ENCODE results near the gene IL16.

IL16 gene

DNA sequence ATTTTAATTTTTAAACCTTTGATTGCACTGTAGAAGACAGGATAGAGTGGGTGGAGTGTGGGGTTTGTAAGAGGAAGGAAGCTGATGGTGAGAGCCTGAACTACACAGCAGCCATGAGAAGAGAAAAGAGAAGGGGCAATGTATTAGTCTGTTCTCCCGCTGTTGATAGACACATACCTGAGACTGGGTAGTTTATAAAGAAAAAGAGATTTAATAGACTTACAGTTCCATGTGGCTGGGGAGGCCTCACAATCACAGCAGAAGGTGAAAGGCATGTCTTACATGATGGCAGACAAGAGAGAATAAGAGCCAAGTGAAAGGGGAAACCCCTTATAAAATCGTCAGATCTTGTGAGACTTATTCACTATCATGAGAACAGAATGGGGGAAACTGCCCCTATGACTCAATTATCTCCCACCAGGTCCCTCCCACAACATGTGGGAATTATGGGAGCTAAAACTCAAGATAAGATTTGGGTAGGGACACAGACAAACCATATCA lies 90.0 kb downstream of the IL16 start:
- CTCF ChIA-PET: interaction anchor here (1.2 kb wide), 1 partner anchor 8 kb away, joined by 4 read pairs; no protein-coding TSS in a partner anchor
- TF ChIP-seq SP1 (IDR thresholded peaks at IDR 0.05) (no peak), ZNF384 (IDR thresholded peaks at IDR 0.05) (no peak), L3MBTL2 (conservative IDR thresholded peaks at IDR 0.05) (no peak), FOXM1 (IDR thresholded peaks at IDR 0.05; ENCODE audit: borderline replicate concordance) (no peak), SUZ12 (IDR thresholded peaks at IDR 0.05) (no peak), TARDBP (IDR thresholded peaks at IDR 0.05) (no peak)
- POLR2A ChIA-PET: no interaction called here
- DNase-seq (ENCODE audit: extremely low spot score): no peak

- CTCF ChIA-PET: interaction anchor here (1.2 kb wide), 1 partner anchor 10 kb away, joined by 4 read pairs; no protein-coding TSS in a partner anchor
- TF ChIP-seq, protein P1, sequence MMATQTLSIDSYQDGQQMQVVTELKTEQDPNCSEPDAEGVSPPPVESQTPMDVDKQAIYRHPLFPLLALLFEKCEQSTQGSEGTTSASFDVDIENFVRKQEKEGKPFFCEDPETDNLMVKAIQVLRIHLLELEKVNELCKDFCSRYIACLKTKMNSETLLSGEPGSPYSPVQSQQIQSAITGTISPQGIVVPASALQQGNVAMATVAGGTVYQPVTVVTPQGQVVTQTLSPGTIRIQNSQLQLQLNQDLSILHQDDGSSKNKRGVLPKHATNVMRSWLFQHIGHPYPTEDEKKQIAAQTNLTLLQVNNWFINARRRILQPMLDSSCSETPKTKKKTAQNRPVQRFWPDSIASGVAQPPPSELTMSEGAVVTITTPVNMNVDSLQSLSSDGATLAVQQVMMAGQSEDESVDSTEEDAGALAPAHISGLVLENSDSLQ (IDR thresholded peaks at IDR 0.05): no peak
- TF ChIP-seq LEF1 (IDR thresholded peaks at IDR 0.05; ENCODE audit: borderline replicate concordance) (no peak), FOXA1 (IDR thresholded peaks at IDR 0.05) (no peak), NFRKB (IDR thresholded peaks at IDR 0.05) (no peak), SUZ12 (IDR thresholded peaks at IDR 0.05) (no peak), ZNF384 (IDR thresholded peaks at IDR 0.05) (no peak), SP1 (IDR thresholded peaks at IDR 0.05) (no peak), FOXK2 (IDR thresholded peaks at IDR 0.05) (no peak), ELF4 (IDR thresholded peaks at IDR 0.05) (no peak), CTBP1 (IDR thresholded peaks at IDR 0.05; ENCODE audit: borderline replicate concordance) (no peak), L3MBTL2 (conservative IDR thresholded peaks at IDR 0.05) (no peak), FOXM1 (IDR thresholded peaks at IDR 0.05; ENCODE audit: borderline replicate concordance) (no peak), TARDBP (IDR thresholded peaks at IDR 0.05) (no peak), HDGF (IDR thresholded peaks at IDR 0.05; ENCODE audit: borderline replicate concordance) (no peak), ARNT (IDR thresholded peaks at IDR 0.05) (no peak), BHLHE40 (IDR thresholded peaks at IDR 0.05; ENCODE audit: borderline replicate concordance) (no peak)
- POLR2A ChIA-PET: no interaction called here
- no peak for DNase-seq (ENCODE audit: extremely low spot score)
Observed at GRCh38 chr15:81288040-81288439, 91.4 kb downstream of the IL16 start.

- no peak for DNase-seq (ENCODE audit: extremely low spot score)
- POLR2A ChIA-PET: no interaction called here
- TF ChIP-seq SP1 (IDR thresholded peaks at IDR 0.05) (no peak), TARDBP (IDR thresholded peaks at IDR 0.05) (no peak), BHLHE40 (IDR thresholded peaks at IDR 0.05; ENCODE audit: borderline replicate concordance) (no peak), FOXK2 (IDR thresholded peaks at IDR 0.05) (no peak), LEF1 (IDR thresholded peaks at IDR 0.05; ENCODE audit: borderline replicate concordance) (no peak), NFRKB (IDR thresholded peaks at IDR 0.05) (no peak), HDGF (IDR thresholded peaks at IDR 0.05; ENCODE audit: borderline replicate concordance) (no peak), FOXM1 (IDR thresholded peaks at IDR 0.05; ENCODE audit: borderline replicate concordance) (no peak), L3MBTL2 (conservative IDR thresholded peaks at IDR 0.05) (no peak), SUZ12 (IDR thresholded peaks at IDR 0.05) (no peak), ELF4 (IDR thresholded peaks at IDR 0.05) (no peak), CTBP1 (IDR thresholded peaks at IDR 0.05; ENCODE audit: borderline replicate concordance) (no peak), FOXA1 (IDR thresholded peaks at IDR 0.05) (no peak), ZNF384 (IDR thresholded peaks at IDR 0.05) (no peak)
- TF ChIP-seq, protein P1 (IDR thresholded peaks at IDR 0.05): no peak
- CTCF ChIA-PET: no interaction called here
Observed at GRCh38 chr15:81288616-81289015, 91.9 kb downstream of the IL16 start.

DNA sequence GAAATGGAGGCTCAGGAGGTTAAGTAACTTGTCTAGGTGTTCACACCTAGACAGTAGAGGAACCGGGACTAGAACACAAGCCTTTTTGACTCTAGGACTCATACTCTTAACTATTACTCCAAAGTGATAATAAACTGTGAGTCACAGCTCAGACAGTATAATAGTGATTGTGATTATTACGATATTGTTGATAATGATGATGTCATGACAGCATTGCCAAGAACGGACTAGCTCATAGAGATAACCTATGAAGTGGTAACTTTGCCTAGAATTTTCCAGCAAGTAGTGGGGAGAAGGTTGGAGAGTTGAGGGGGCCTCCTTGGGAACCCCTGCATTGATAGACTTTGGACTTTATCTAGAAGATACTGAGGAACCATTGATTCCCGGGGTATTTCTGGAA lies 93.2 kb downstream of the IL16 start:
- ChIA-PET CTCF (interaction anchor here (0.7 kb wide), 1 partner anchor 135 kb away, joined by 3 read pairs; no protein-coding TSS in a partner anchor), POLR2A (no interaction called here)
- DNase-seq (ENCODE audit: extremely low spot score): no peak
- TF ChIP-seq CTBP1 (IDR thresholded peaks at IDR 0.05; ENCODE audit: borderline replicate concordance): no peak
- no peak for TF ChIP-seq L3MBTL2 (conservative IDR thresholded peaks at IDR 0.05)
- no peak for TF ChIP-seq ELF4 (IDR thresholded peaks at IDR 0.05)
- no peak for TF ChIP-seq FOXK2 (IDR thresholded peaks at IDR 0.05)
- no peak for TF ChIP-seq SUZ12 (IDR thresholded peaks at IDR 0.05)
- no peak for TF ChIP-seq FOXA1 (IDR thresholded peaks at IDR 0.05)
- no peak for TF ChIP-seq LEF1 (IDR thresholded peaks at IDR 0.05; ENCODE audit: borderline replicate concordance)
- TF ChIP-seq BHLHE40 (IDR thresholded peaks at IDR 0.05; ENCODE audit: borderline replicate concordance): no peak
- TF ChIP-seq, protein P1 (IDR thresholded peaks at IDR 0.05): no peak
- TF ChIP-seq SP1 (IDR thresholded peaks at IDR 0.05): no peak
- no peak for TF ChIP-seq FOXM1 (IDR thresholded peaks at IDR 0.05; ENCODE audit: borderline replicate concordance)
- no peak for TF ChIP-seq TARDBP (IDR thresholded peaks at IDR 0.05)

DNA sequence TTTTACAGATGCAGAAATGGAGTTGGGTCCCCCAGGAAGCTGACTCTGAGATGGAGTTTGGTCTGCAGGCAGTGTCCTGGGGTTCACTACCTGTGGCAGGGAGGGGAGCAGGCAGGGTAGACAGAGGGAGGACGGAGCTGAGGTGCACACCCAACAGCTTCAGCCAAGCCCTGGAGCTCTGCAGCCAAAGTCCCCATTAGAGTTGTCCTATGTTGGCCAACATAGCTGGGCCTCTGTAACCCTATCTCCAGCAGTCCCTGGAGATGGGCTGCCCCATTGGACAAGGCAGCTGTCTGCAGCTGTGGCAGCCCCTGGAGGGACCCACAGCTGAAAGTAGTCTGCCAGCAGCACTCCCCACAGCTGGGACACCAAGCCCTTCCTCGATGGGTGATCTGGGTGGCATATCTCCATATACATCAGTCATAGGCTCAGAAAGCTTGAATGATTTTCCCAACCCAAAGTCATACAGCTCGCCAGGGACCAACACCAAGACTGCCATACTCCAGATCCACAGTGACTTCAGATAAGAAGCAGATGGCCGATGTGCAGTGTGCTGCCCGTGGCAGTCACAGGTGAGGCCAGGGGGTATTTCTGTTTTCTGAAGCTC lies 95.3 kb downstream of the IL16 start:
- CTCF ChIA-PET: interaction anchor here (1.0 to 1.4 kb wide), 2 partner anchors 17 to 26 kb away, joined by 3 to 5 read pairs; no protein-coding TSS in a partner anchor
- TF ChIP-seq, protein P1 (IDR thresholded peaks at IDR 0.05): no peak
- POLR2A ChIA-PET: interaction anchor here (1.1 kb wide), 1 partner anchor 32 kb away, joined by 3 read pairs; the partner anchor contains the start of gene STARD5
- DNase-seq (ENCODE audit: extremely low spot score): no peak
